HCT116 (cell line): ENCODE data around the gene TIAM1. TPM values are rescaled to one million over a fixed set of nuclear protein-coding genes. Genes with fewer than 3 reads are reported as not detected.

ENCODE experiments used
- ATAC-seq: fragments of 200-7000 bp; cut with Tn5 transposase; 2 replicates; pipeline ENCODE4 v1.9.1; 2020; ENCODE audit warnings: mild to moderate bottlenecking, moderate library complexity
- BruUV-seq: library from RNA; stranded (reverse); fragments of 400-500 nt; replicated peaks from 2 replicates; lab custom pipeline; 2021; lab: Mats Ljungman, UMichigan
- CTCF ChIA-PET: fragments of 300-600 bp; sonication (Branson Sonifier 250); formaldehyde crosslinking; loops from one replicate; lab custom pipeline; 2021; ENCODE audit warnings: antibody characterized with exemption; lab: Charles Lee
- POLR2A ChIA-PET: fragments of 300-600, 350-600 bp; sonication (Branson Sonifier 250); formaldehyde crosslinking; loops from one replicate; lab custom pipeline; 2021; ENCODE audit warnings: antibody characterized with exemption; lab: Charles Lee
- RAD21 ChIA-PET, 2 experiments: fragments of 300-600 bp; sonication (Branson Sonifier 250); formaldehyde crosslinking; loops; one replicate each; lab custom pipeline; 2023; ENCODE audit warnings: low total read pairs in 2 of 2; ENCODE audit not compliant: uncharacterized antibody in 2 of 2, unreplicated experiment in 2 of 2, low non-redundant PET in 1 of 2; lab: Charles Lee
- DNase-seq: peaks from one replicate; pipeline ENCODE4 v3.0.0-alpha.2; 2010; ENCODE audit warnings: low read depth, low spot score
- H2AFZ ChIP-seq: fragments of 200-600 bp; shearing (Covaris generic), sonication (generic); 2 replicates; pipeline ENCODE4 v1.6.1; 2017; ENCODE audit warnings: low read depth, mixed run types, mixed read lengths, antibody characterized with exemption, low read length; ENCODE audit not compliant: poor library complexity, severe bottlenecking
- H3K27ac ChIP-seq: 2 replicates; pipeline ENCODE4 v1.5.1; 2012; ENCODE audit warnings: low read depth, low read length
- H3K27me3 ChIP-seq: fragments of 200-600 bp; sonication (generic); 2 replicates; pipeline ENCODE4 v1.6.1; 2016; ENCODE audit warnings: mixed run types, low read length, mixed read lengths; ENCODE audit not compliant: insufficient read depth
- H3K36me3 ChIP-seq, 2 experiments: fragments of 200-500 bp in 1 of 2; fragments of 200-600 bp in 1 of 2; sonication (Bioruptor generic) in 1 of 2; sonication (generic) in 1 of 2; 2 replicates each; pipeline versions ENCODE4 v1.5.1 to v1.6.1; 2014 to 2016; ENCODE audit warnings: low read length in 2 of 2, inconsistent platforms in 1 of 2, mixed read lengths in 1 of 2, mixed run types in 1 of 2; ENCODE audit not compliant: insufficient read depth in 2 of 2, control insufficient read depth in 1 of 2
- H3K4me1 ChIP-seq, 2 experiments: fragments of 200-600 bp in 1 of 2; sonication (generic) in 1 of 2; 2 replicates each; pipeline versions ENCODE4 v1.5.1 to v1.6.1; 2012 to 2017; ENCODE audit warnings: low read length in 2 of 2, inconsistent platforms in 1 of 2, mild to moderate bottlenecking in 1 of 2, mixed read lengths in 1 of 2, mixed run types in 1 of 2, moderate library complexity in 1 of 2; ENCODE audit not compliant: insufficient read depth in 2 of 2, control insufficient read depth in 1 of 2
- H3K4me2 ChIP-seq: fragments of 200-600 bp; sonication (generic); 2 replicates; pipeline ENCODE4 v1.6.1; 2017; ENCODE audit warnings: mixed run types, low read length, mixed read lengths
- H3K4me3 ChIP-seq, 2 experiments: fragments of 200-600 bp in 1 of 2; sonication (generic) in 1 of 2; replicated peaks in 1 of 2; 2 replicates each; pipeline ENCODE4 v1.5.1; 2011 to 2016; ENCODE audit warnings: low read length in 2 of 2, control low read depth in 1 of 2, low read depth in 1 of 2, mild to moderate bottlenecking in 1 of 2, mixed read lengths in 1 of 2, mixed run types in 1 of 2
- H3K79me2 ChIP-seq: fragments of 200-600 bp; sonication (generic); 2 replicates; pipeline ENCODE4 v1.6.1; 2017; ENCODE audit warnings: mild to moderate bottlenecking, mixed run types, low read length, moderate library complexity, mixed read lengths; ENCODE audit not compliant: insufficient read depth
- H3K9ac ChIP-seq: fragments of 200-600 bp; sonication (generic); 2 replicates; pipeline ENCODE4 v1.6.1; 2016; ENCODE audit warnings: low read length, mixed read lengths
- H3K9me2 ChIP-seq: fragments of 200-600 bp; sonication (generic), shearing (Covaris generic); 2 replicates; pipeline ENCODE4 v1.6.1; 2017; ENCODE audit warnings: mixed run types, mild to moderate bottlenecking, moderate library complexity; ENCODE audit not compliant: insufficient read depth
- H3K9me3 ChIP-seq, 2 experiments: fragments of 200-500 bp in 1 of 2; fragments of 200-600 bp in 1 of 2; sonication (Bioruptor generic) in 1 of 2; sonication (generic) in 1 of 2; 2 replicates each; pipeline ENCODE4 v1.6.1; 2014 to 2017; ENCODE audit warnings: low read length in 2 of 2, mixed read lengths in 2 of 2, inconsistent platforms in 1 of 2, low read depth in 1 of 2, mild to moderate bottlenecking in 1 of 2, mixed run types in 1 of 2, moderate library complexity in 1 of 2; ENCODE audit not compliant: control insufficient read depth in 1 of 2, insufficient read depth in 1 of 2
- H4K20me1 ChIP-seq: fragments of 200-600 bp; sonication (generic), shearing (Covaris generic); 2 replicates; pipeline ENCODE4 v1.6.1; 2017; ENCODE audit warnings: mixed run types, mild to moderate bottlenecking, moderate library complexity; ENCODE audit not compliant: insufficient read depth
- CBX3 ChIP-seq: IDR thresholded peaks from 2 replicates; pipeline ENCODE4 v1.6.1; 2012; ENCODE audit warnings: low read depth
- CEBPB ChIP-seq: IDR thresholded peaks from 2 replicates; pipeline ENCODE4 v1.6.1; 2012; ENCODE audit warnings: low read depth
- ELF1 ChIP-seq: IDR thresholded peaks from 2 replicates; pipeline ENCODE4 v1.6.1; 2012; ENCODE audit warnings: low read depth, borderline replicate concordance
- EZH2 ChIP-seq: fragments of 200-600 bp; sonication (generic); IDR thresholded peaks from 2 replicates; pipeline ENCODE4 v1.6.1; 2017; ENCODE audit warnings: antibody characterized with exemption, mixed run types
- FOSL1 ChIP-seq: IDR thresholded peaks from 2 replicates; pipeline ENCODE4 v1.6.1; 2012; ENCODE audit warnings: low read depth
- POLR2A ChIP-seq: IDR thresholded peaks from 2 replicates; pipeline ENCODE4 v1.7.0; 2011; ENCODE audit warnings: borderline replicate concordance; ENCODE audit not compliant: insufficient read depth, insufficient read length; ENCODE audit errors: extremely low read depth
- POLR2AphosphoS5 ChIP-seq: IDR thresholded peaks from 2 replicates; pipeline ENCODE4 v1.6.1; 2011; ENCODE audit warnings: mild to moderate bottlenecking, low read depth, low read length, moderate library complexity
- RAD21 ChIP-seq: IDR thresholded peaks from 2 replicates; pipeline ENCODE4 v1.6.1; 2012; ENCODE audit warnings: low read depth, mild to moderate bottlenecking
- SIN3A ChIP-seq: IDR thresholded peaks from 2 replicates; pipeline ENCODE4 v1.6.1; 2012; ENCODE audit warnings: low read depth
- SP1 ChIP-seq: IDR thresholded peaks from 2 replicates; pipeline ENCODE4 v1.6.1; 2012; ENCODE audit warnings: low read depth
- SRF ChIP-seq: IDR thresholded peaks from 2 replicates; pipeline ENCODE4 v1.6.1; 2012; ENCODE audit warnings: low read depth
- TCF7L2 ChIP-seq: IDR thresholded peaks from 2 replicates; pipeline ENCODE4 v1.7.0; 2011; ENCODE audit warnings: borderline replicate concordance, inconsistent platforms; ENCODE audit not compliant: insufficient read depth, insufficient read length; ENCODE audit errors: extremely low read depth
- YY1 ChIP-seq: IDR thresholded peaks from 2 replicates; pipeline ENCODE4 v1.6.1; 2011; ENCODE audit warnings: low read length, low read depth, moderate library complexity, mild to moderate bottlenecking; ENCODE audit not compliant: insufficient replicate concordance; ENCODE audit errors: extremely low read depth
- ZFX ChIP-seq: fragments of 450-650 bp; IDR thresholded peaks from 2 replicates; pipeline ENCODE4 v1.6.1; 2017
- ZNF274 ChIP-seq: fragments of 200-500 bp; sonication (Bioruptor generic); IDR thresholded peaks from 2 replicates; pipeline ENCODE4 v1.6.1; 2014; ENCODE audit warnings: mild to moderate bottlenecking, low read depth, low read length, inconsistent platforms
- intact Hi-C: fragments of 100-400 bp; cut with micrococcal nuclease; formaldehyde crosslinking; loops from 2 replicates; pipeline ENCODE4 v1.10.0; 2022
- total RNA-seq: library from RNA; stranded (reverse); gene quantifications from one replicate; pipeline ENCODE4 v1.2.1, GENCODE V29; 2021; ENCODE audit not compliant: unreplicated experiment
- TF ChIP-seq, protein P1 (sequence below): IDR thresholded peaks from 2 replicates; pipeline ENCODE4 v1.6.1; 2012
- TF ChIP-seq, protein P2 (sequence below), 3 experiments: fragments of 200-600 bp in 1 of 3; sonication (generic) in 1 of 3; IDR thresholded peaks in 2 of 3; conservative IDR thresholded peaks in 1 of 3; 2 replicates each; pipeline ENCODE4 v1.5.1; 2012 to 2017; ENCODE audit warnings: low read depth in 2 of 3, low read length in 2 of 3, antibody characterized with exemption in 1 of 3, borderline replicate concordance in 1 of 3, control low read depth in 1 of 3, mild to moderate bottlenecking in 1 of 3, mixed read lengths in 1 of 3, mixed run types in 1 of 3, moderate library complexity in 1 of 3; ENCODE audit not compliant: insufficient read depth in 1 of 3
- TF ChIP-seq, protein P3 (sequence below): IDR thresholded peaks from 2 replicates; pipeline ENCODE4 v1.6.1; 2012

The TIAM1 gene
- total RNA-seq, 1 experiment from 2014 or later = 47.8 TPM

DNA sequence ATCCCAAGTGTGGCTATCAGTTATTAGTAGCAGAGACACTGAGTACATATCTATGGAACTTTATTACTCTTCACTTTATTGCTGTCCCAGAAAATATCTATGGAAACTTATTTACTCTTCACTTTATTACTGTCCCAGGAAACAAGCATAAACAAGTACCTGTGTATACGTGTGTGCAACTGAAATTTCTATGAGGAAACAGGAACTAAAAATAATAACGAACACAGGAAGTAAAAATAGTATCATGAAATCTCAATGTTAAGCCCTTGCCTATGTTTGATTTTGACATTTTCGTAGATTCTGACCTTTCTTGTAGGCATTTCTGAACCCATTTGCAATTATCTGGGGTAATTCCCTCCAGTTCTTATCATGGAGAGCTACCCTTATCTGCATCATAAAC is 240.9 kb downstream of the TIAM1 start:
- no peak overlapping the region for H3K4me2 ChIP-seq
- no TSS peak for BruUV-seq
- RAD21 ChIA-PET = no interaction called here
- intact Hi-C loops = no loop called here
- CTCF ChIA-PET = no interaction called here
- no peak for ATAC-seq
- POLR2A ChIA-PET = no interaction called here
- H3K36me3 ChIP-seq = no peaks in the 10 kb centered on the region
- no peak for TF ChIP-seq SIN3A
- TF ChIP-seq SRF = no peak
- TF ChIP-seq SP1 = no peak
- TF ChIP-seq FOSL1 = no peak
- TF ChIP-seq, protein P1, sequence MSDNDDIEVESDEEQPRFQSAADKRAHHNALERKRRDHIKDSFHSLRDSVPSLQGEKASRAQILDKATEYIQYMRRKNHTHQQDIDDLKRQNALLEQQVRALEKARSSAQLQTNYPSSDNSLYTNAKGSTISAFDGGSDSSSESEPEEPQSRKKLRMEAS = no peak
- no peak for TF ChIP-seq CBX3
- TF ChIP-seq POLR2A = no peak
- TF ChIP-seq EZH2 = no peak
- no peak for TF ChIP-seq ZFX
- no peak for TF ChIP-seq TCF7L2
- H3K79me2 ChIP-seq = no peaks in the 10 kb centered on the region
- H4K20me1 ChIP-seq = no peaks in the 10 kb centered on the region
- no peak overlapping the region for H2AFZ ChIP-seq
- no peak overlapping the region for H3K27ac ChIP-seq
- no peaks in the 10 kb centered on the region for H3K9me3 ChIP-seq
- H3K9ac ChIP-seq = no peak overlapping the region
- no peak for DNase-seq
- H3K4me3 ChIP-seq = no peak overlapping the region
- no peaks in the 10 kb centered on the region; a peak in 1 of 4 replicates for H3K4me1 ChIP-seq
- H3K27me3 ChIP-seq = 0 out of 2 replicates have a peak, but pooled peaks cover 3% of the 10 kb centered on the region
- H3K9me2 ChIP-seq = no peaks in the 10 kb centered on the region

DNA sequence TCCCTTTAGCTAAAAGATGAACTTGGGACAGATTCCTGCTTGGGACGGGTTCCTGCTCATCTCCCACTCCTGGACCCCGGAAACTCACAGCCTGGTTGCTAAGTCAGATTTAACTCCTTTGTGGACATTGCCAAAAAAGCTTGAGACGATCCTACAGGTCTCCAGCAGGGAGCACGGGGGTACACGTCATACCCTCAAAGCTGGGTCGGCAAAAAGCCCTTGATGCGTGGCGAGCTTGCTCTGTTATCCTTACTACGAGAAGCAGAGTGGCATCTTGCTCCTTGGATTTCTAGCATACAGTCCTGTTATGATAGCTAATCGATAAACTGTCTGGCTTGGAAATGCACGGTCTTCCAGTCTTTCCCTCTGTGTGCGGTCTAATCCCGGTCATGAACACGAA is 244.9 kb downstream of the TIAM1 start:
- intact Hi-C loops = no loop called here
- no TSS peak for BruUV-seq
- H3K9ac ChIP-seq = no peak overlapping the region
- H3K36me3 ChIP-seq = no peaks in the 10 kb centered on the region
- H3K9me2 ChIP-seq = no peaks in the 10 kb centered on the region
- H3K27me3 ChIP-seq = 0 out of 2 replicates have a peak, but pooled peaks cover 3% of the 10 kb centered on the region
- TF ChIP-seq ZNF274 (no peak), RAD21 (no peak), YY1 (no peak), CEBPB (no peak), SRF (no peak), POLR2A (no peak), POLR2AphosphoS5 (no peak), ZFX (no peak), ELF1 (no peak), SIN3A (no peak), EZH2 (no peak), TCF7L2 (no peak)
- TF ChIP-seq, protein P2, sequence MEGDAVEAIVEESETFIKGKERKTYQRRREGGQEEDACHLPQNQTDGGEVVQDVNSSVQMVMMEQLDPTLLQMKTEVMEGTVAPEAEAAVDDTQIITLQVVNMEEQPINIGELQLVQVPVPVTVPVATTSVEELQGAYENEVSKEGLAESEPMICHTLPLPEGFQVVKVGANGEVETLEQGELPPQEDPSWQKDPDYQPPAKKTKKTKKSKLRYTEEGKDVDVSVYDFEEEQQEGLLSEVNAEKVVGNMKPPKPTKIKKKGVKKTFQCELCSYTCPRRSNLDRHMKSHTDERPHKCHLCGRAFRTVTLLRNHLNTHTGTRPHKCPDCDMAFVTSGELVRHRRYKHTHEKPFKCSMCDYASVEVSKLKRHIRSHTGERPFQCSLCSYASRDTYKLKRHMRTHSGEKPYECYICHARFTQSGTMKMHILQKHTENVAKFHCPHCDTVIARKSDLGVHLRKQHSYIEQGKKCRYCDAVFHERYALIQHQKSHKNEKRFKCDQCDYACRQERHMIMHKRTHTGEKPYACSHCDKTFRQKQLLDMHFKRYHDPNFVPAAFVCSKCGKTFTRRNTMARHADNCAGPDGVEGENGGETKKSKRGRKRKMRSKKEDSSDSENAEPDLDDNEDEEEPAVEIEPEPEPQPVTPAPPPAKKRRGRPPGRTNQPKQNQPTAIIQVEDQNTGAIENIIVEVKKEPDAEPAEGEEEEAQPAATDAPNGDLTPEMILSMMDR (IDR thresholded peaks at IDR 0.05 in 2 of 3, conservative IDR thresholded peaks at IDR 0.05 in 1 of 3; ENCODE audit: borderline replicate concordance in 1 of 3, insufficient read depth in 1 of 3, low read depth in 2 of 3, low read length in 2 of 3) = no peak
- TF ChIP-seq, protein P3, sequence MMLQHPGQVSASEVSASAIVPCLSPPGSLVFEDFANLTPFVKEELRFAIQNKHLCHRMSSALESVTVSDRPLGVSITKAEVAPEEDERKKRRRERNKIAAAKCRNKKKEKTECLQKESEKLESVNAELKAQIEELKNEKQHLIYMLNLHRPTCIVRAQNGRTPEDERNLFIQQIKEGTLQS = no peak
- TF ChIP-seq, protein P1 = no peak
- CTCF ChIA-PET = interaction anchor here (0.5 to 2.0 kb wide), 5 partner anchors 11 to 505 kb away, joined by 3 to 16 read pairs (median 4); no protein-coding TSS in a partner anchor
- H3K4me1 ChIP-seq = no peaks in the 10 kb centered on the region; a peak in 1 of 4 replicates
- no peak overlapping the region for H3K27ac ChIP-seq
- no peaks in the 10 kb centered on the region for H3K9me3 ChIP-seq
- POLR2A ChIA-PET = no interaction called here
- no peak overlapping the region for H3K4me3 ChIP-seq
- RAD21 ChIA-PET = no interaction called here
- no peak overlapping the region for H2AFZ ChIP-seq
- no peaks in the 10 kb centered on the region for H4K20me1 ChIP-seq
- H3K79me2 ChIP-seq = no peaks in the 10 kb centered on the region
- no peak overlapping the region for H3K4me2 ChIP-seq
- DNase-seq (no peak), ATAC-seq (no peak)
